Activated T-cell treated with anti-CD3 and anti-CD28 coated beads for 1 hour (primary cell): Measurements from ENCODE around the gene ALLC.

ENCODE experiments used
- DNase-seq: peaks from one replicate; pipeline ENCODE4 v3.0.0-alpha.2; 2020; ENCODE audit warnings: low read depth

ALLC gene

DNA sequence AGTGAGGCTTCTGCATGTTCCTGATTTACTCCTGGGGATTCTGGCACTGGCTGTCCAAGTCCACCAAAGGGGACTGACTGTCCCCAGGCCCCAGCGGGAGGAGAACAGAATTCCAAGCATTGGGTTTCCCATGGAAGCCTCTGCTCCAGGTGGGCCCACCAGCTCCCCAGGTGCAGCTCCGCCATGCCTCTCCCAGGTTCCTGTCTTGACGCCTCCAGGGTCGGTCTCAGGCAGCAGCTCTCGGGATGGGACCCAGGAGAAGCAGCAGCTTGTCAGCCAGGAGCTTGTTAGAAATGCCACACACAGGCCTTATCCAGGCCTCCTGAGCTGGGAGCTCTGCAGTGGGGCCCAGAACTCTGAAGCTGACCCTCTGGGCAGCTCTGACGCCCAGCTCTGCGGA lies 93.3 kb downstream of the ALLC start:
- DNase-seq = no peak

DNA sequence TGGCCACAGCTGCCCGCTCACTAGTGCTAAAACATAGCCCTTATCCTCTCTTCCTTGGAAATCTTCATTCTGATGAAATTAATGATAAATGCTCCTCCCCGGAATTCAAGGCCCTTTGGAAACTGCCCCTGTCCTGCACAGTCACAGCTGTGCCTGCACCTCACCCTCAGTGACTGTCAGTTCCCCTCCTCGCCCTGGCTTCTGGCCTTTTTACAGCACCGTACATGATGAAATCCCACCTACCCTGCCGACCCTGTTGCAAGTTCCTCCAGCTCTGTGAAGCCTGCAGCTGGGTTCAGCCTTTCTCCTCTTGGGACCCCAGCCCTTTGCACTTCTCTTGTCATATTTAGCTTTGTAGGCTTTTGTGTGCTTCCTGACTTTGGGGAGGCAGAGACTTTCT lies 93.8 kb downstream of the ALLC start:
- DNase-seq = no peak
